Transverse colon (tissue), 3 donors: Measurements from ENCODE around the gene PDK2.

ENCODE experiments used
- CTCF ChIP-seq, 5 experiments: fragments of 200-600 bp in 3 of 5; fragments of 450-650 bp in 2 of 5; sonication (generic) in 3 of 5; IDR thresholded peaks; 1 replicate in 2 of 5; 2 replicates in 3 of 5; pipeline ENCODE4 v1.5.1; 2016 to 2017; ENCODE audit warnings: antibody characterized with exemption in 5 of 5, inconsistent platforms in 3 of 5, mild to moderate bottlenecking in 2 of 5, moderate library complexity in 1 of 5
- POLR2A ChIP-seq: fragments of 450-650 bp; IDR thresholded peaks from one replicate; pipeline ENCODE4 v1.6.1; 2016; ENCODE audit warnings: antibody characterized with exemption, mild to moderate bottlenecking, moderate library complexity

DNA sequence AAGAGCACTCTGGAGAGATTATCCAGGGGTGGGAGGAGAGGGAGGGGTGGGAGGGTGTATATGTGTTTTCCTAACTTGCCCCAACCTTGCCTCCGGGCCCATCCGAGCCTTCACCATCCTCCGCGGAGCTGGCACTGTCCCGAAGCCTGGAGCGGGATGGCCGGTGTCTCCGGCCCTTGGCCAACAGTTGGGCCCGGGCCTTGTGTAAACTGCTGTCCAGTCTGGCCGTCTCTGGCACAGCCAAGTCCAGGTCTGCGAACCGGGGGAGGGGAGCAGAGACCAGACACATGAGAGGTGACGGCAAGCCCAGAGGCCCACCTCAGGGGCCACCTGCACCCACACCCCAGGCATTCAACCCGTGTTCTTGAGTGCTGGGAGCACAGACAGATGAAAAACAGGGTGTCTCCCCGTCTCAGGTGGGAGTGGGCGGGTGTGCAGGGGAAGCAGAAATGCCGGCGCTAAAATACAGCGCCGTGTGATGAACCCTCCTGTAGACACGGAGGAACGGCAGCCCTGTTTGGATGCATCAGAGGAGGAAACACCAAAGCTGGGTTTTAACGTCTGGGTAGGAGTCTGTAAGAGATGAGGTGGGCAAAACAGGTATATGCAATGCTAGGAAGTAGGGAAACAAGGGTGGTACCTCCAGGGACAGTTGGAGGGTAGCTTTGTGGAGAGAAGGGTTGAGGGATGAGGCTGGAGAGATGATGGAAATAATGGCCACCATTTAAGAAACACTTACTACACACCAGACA is 23.1 kb downstream of the PDK2 start:
- TF ChIP-seq CTCF (IDR thresholded peaks at IDR 0.05) (no peak), POLR2A (no peak)
